ENCODE results near the gene TEX19.

TEX19 gene

DNA sequence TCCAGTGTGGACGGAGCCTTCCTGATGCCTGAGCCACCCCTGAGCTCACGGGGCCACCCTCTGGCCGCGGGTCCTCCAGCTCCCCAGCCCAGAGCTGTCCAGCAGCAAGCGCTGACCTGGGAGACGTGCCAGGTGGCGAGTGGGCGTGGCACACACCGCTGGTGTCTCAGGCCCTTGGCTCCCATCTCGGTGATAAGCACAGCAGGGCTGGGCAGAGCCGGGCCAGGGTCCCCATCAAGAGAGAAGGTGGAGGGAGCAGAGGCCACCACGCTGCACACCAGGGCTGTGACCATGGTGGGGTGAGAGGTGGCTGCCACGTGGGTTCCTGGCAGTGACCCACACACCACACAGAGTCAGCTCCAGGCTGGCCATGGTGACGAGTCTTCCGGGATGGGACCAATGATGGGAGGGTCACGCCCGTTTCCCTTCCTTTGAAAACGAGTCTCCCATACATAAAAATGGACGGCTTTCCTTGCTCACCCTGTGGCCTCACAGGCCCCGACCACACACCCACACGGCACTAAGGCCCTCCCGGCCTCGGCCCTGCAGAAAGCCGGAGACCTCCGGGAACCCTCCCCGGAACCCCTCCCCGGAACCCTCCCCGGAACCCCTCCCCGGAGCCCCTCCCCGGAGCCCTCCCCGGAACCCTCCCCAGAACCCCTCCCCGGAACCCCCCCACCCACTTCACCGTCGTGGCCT is 29.3 kb downstream of the TEX19 start:
- no peak overlapping the region for H3K4me3 ChIP-seq (ENCODE audit: low read depth, low read length)

DNA sequence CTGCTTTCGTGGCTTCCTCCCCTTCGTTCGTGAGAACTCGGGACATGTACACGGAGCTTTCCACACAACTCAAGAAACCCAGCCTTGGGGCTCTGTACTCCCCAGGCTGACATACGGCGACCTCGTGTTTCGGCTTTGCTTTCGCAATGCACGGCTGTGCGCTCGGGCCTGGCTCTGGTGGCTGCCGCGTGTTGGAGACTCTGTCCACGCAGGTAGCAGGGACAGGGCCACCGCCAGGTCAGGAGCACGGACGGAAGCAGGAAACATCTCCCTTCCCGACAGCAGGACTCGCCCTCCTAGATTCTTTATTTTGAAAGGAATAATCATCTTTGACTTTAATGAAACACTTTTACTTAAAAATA is 29.9 kb downstream of the TEX19 start:
- H3K4me3 ChIP-seq (ENCODE audit: low read depth, low read length) = no peak overlapping the region

DNA sequence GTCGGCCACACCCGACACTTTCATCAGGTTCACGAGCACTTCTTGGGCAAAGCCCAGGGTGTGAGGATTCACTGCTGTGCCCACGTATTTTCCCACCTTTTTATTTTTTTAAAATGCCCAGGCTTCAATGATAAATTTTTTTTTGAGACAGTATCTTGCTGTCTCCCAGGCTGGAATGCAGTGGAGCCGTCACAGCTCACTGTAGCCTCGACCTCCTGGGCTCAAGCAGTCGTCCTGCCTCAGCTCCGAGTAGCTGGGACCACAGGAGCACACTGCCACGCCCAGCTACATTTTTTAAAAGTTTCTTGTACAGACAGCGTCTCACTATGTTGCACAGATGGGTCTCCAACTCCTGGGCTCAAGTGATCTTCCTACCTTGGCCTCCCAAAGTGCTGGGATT is 30.3 kb downstream of the TEX19 start:
- H3K4me3 ChIP-seq (ENCODE audit: low read depth, low read length) = no peak overlapping the region

DNA sequence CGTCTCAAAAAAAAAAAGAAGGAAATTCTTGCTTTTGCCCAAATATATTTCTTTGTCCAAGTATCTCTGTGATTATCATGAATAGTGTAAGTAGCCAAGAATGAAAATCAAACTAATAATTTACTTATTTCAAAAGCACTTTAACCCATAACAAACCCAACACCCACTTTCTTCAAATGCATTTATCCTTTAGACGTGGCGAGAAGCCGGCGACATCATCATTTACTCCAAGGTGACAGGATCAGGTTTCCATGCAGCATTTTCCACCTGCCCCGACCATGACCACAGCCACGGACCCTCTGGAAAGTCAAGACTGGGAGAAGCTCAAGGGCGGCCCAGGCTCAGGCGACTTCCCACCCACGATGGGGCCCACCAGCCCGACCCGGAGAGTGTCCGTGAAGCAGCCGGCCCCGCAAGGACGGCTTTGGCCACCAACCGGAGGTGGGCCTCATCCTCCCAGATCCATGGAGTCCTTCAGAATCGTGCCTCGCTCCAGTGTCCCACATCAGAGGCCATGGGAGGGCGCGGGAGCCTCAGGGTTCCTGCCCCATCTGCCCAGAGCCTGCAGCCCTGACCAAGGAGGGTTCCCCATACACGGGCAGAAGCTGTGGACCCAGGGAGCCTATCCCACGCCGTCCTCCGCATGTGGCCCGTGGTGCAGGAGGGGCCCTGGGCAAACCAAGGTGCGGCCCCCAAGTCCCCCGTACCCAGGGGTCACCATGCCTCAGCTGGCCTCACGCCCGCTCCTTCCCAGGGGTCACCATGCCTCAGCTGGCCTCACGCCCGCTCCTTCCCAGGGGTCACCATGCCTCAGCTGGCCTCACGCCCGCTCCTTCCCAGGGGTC is 31.2 kb downstream of the TEX19 start:
- no peak overlapping the region for H3K4me3 ChIP-seq (ENCODE audit: low read depth, low read length)

DNA sequence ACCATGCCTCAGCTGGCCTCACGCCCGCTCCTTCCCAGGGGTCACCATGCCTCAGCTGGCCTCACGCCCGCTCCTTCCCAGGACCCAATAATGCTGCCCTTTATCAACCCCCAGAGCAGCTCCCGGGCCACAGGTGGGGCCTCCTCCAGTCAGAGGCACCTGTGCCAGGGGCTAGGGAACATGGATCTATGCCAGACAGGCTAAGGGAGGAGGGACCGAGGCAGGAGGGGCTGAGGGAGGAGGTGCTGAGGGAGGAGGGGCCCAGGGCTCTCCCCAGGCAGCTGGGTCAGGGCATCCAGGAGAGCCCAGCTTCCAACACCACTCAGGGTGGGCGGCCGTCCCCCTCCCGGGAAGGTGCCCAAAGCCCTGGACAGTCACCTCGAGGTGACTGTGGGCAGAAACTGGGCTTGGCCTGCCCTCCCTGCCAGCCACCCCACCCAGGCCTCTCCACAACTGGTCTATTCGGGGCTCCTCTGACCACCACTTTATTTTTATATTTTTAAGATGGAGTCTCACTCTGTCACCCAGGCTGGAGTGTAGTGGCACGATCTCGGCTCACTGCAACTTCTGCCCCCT is 31.9 kb downstream of the TEX19 start:
- H3K4me3 ChIP-seq (ENCODE audit: low read depth, low read length) = no peak overlapping the region

DNA sequence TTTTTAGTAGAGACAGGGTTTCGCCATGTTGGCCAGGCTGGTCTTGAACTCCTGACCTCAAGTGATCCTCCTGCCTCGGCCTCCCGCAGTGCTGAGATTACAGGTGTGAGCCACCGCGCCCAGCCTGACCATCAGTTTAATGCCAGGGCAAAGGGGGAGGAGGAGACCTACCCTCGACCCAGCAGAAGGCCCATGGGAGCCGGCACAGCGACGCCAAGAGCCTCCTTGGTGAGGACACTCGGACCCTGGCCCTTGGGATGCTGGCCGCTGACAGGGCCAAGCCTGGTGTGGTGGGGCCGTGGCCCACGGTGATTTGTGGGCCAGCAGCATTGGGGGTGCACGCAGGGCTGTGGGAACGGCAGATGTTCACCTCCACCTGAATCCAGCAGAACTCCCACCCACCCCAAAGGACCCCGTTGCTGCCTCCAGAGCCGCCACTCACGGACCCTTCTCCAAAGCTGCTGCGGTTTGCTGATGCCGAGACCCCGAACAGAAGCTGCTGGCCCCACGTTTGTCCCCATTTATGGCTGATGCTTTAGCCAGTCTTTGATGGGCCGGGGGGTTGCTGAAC is 32.5 kb downstream of the TEX19 start:
- H3K4me3 ChIP-seq (ENCODE audit: low read depth, low read length) = no peak overlapping the region

DNA sequence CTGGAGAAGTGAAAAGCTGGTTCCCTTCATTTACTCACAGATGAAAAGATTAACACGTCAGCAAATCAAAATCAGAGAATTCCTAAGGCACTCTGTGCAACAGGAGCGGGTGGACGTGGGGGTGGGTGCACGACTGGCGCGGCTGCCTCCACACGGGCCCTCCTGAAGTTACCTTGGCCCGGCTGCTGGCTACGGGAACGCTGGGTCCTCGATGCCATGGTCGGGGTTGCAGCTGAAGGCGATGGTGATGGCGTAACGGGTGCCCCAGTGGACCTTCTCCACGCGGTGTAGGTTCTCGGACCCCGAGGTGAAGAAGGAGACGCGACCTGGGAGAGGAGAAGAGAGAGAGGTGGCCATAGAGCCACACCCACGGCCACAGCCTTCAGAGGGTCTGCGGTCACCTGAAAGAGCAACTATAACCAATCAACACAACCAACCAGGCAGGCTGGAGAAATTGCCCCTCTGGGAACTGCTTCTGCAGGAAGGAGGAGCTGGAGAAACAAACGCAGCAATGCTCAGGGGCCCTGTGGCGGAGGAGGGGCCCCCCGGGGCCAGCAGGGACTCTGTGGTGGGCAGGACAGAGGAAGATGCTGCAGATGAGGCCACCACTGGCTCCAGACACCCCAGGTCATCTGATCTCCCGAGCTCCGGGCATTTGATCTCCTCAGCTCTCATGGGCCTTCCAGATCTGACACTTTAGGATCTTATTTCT is 33.3 kb downstream of the TEX19 start:
- H3K4me3 ChIP-seq (ENCODE audit: low read depth, low read length) = no peak overlapping the region

DNA sequence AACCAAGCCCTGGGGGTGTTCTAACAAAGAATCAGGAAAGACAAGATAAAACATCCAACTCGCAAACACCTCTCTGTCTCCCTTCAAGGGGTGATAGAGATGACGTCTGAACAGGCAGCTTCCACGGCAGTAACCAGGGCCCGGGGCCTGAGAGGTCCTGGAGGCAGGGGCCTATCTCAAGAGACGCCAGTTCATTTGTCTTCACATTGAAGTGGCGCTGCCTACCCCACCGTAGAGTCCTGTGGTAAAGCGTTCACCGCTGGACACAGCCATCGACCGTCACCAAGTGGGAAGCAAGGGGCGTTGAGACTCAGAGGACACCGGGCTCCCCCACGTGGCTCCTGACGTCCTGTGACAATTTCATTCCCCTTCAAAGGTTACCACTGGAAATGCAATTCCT is 33.9 kb downstream of the TEX19 start:
- H3K4me3 ChIP-seq (ENCODE audit: low read depth, low read length) = no peak overlapping the region

DNA sequence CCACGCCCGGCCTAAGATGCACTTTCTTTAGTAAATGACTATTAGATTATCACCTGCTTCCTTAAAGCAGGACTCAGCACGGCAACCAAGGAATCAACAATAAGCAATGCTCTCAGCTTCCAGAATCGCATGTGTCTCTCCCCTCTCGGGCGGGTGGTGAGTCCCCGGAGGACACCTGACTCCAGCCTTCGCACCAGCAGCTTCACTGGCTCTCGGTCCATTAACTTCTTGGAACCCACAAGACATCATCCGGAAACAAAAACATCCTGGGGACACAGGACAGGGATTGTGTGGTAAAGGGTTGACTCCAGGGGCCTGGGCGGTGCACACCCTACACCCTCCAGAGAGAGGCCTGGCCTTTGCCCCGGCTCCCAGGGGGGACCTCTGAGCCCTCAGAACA is 35.2 kb downstream of the TEX19 start:
- H3K4me3 ChIP-seq (ENCODE audit: low read depth, low read length) = no peak overlapping the region

DNA sequence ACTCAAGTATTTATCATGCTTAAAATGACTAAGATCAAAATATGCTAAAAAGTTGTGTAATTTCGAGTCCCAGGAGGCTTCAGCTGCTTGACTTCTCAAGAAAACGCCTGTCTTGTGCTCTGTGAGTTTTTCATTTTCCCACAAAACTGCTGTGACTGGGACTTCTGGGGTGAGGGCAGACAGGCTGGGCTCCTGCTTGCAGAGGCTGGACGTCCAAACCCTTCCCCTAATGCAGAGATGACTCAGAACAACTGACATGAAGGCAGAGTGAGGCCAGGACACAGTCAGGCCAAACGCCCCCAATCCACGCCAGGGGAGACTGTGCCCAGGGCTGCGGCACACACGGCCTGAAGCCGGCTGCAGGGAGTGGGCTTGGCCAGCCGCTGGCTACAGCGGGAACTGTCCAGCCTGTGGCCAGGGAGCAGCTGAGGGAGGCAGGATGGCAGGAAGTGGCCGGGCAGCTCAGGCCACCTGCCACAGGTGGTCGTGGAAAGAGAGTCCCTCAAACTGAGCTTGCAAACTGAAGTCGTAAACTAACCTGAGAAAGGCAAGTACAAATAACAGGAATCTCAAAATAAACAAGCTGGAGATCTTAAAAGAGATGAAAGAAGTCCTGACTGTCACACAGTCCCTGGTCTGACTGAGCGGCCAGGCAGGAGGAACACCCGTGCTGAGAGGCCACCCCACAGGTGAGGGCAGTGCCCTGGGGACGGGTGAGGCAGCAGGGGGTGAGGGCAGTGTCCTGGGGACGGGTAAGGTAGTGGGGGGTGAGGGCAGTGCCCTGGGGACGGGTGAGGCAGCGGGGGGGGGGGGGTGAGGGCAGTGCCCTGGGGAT is 37.8 kb downstream of the TEX19 start:
- no peak overlapping the region for H3K4me3 ChIP-seq (ENCODE audit: low read depth, low read length)

DNA sequence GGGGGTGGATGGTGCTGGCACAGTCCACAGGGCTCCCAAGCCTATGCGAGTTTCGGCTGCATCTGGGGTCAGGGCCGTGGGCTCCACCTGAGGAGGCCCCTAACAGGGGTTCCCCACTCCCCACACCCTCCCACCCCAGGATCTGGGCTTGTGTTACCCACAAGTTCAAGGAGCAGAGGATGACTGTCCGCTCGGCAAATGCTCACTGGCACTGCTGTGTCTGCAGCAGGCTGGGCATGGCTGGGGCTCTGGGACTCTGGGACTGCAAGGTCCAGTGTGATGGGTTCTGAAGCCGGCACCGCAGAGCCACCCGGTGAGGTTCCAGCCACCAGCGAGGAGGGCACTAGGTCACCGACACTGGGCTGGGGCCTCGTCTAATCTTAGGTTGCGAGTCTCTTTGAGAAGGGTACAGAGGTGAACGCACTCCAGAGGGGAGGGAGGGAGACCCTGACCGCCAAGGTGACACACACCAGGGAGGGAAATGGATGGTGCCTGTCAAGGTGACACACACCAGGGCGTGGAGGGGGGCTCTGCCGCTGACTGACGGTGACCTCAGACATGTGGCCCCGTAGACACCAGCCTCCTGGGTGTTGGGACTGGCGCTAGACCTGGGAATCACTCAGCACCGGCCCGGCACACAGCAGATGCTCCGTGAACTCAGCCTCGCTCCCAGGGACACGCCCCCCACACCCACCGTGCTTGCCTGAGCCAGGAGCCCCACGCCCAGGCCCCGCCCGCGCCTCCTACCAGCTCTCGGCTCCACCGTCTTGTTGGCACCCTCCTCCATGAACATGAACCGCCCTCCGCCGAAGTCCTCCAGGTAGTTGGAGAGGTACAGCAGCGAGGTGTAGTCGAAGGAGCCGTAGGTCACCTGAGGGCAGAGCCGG is 38.6 kb downstream of the TEX19 start:
- H3K4me3 ChIP-seq (ENCODE audit: low read depth, low read length) = no peak overlapping the region

DNA sequence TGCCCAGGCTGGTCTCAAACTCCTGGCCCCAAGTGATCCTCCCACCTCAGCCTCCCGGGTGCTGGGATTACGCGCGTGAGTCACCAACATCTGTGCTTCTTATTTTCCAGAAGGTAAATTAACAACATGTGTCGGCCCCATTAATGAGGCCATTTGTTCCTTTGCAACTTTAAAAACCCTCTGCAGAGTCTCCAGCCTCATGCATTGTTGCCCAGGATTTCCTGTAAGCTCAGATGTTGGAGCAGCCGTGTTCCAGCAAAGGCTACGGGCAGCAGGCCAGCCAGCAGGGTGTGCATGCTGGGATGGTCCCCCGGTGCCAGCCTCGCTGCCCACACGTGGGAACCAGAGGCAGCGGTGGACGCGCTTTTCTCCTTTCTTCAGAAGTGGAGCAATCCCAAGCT is 40.0 kb downstream of the TEX19 start:
- no peak overlapping the region for H3K4me3 ChIP-seq (ENCODE audit: low read depth, low read length)

DNA sequence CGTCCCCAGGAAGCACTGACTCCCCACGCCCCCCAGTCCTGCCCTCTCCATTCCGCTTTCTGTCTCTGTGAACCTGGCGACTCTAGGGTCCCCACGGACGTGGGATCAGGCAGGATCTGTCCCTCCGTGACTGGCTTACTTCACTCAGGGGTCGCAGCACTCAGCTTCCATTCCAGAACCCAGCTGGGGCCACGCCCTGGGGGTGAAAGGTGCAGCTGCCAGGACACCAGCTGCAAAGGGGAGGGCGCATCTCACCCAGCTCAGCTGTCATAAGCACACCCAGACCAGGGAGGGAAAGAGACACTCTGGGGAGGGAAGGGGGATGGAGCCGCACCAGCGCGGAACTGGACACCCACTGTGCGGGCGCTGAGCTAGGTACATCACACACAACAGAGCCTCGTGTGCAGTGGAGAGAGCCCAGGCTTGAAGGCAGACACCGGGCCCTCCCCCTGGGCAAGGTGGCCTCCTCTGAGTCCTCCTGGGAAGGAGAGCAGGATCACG is 40.6 kb downstream of the TEX19 start:
- H3K4me3 ChIP-seq (ENCODE audit: low read depth, low read length) = no peak overlapping the region

DNA sequence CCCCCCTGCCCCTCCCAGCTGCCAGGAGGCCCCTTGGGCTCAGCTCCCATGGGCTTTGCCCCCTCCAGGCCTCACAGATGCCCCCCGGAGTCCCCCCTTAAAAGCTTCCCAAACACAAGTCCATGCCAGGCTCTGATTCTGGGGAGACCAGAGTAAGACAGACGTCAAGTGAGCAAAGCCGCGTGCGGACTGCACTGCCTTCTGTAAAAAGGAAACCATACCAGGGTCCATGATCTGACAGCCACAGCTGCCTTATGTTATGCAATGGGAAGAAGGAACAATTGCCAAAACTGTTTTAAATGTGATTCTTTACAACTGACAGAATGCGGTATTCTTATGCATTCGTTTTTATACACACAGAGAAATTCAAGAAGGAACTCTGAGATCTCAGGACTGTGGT is 41.2 kb downstream of the TEX19 start:
- no peak overlapping the region for H3K4me3 ChIP-seq (ENCODE audit: low read depth, low read length)

DNA sequence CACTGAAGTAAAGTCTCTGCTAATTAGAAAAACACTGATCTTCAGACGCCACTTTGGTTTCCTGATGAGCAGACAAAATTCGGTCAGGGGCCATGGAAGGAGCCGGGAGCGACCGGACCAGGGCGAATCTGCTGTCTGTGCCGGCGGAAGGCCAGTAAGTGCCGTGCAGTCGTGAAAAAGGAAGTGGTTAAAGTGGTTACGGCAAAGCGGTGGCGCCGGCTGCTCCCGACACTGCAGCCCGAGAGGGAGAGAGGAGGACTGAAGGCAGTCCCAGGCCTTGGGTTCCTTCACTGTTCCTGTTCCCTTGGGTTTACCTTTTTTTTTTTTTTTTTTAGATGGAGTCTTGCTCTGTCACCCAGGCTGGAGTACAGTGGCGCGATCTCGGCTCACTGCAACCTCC is 41.8 kb downstream of the TEX19 start:
- H3K4me3 ChIP-seq (ENCODE audit: low read depth, low read length) = no peak overlapping the region

DNA sequence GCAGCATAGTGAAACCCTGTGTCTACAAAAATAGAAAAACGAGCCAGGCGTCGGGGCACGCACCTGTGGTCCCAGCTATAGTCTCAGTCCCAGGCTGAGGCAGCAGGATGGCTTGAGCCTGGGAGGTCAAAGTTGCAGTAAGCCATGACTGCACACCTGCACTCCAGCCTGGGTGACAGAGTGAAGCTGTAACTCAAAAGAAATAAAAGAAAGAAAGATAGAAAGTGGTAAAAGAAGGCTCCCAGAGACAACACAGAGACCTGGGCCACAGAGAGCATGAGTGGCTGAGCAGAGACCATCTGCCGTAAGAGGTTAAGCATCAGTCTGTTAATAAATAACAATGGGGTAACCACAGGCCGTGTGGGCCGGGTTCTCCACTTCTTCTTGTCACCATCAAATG is 43.8 kb downstream of the TEX19 start:
- no peak overlapping the region for H3K4me3 ChIP-seq (ENCODE audit: low read depth, low read length)

DNA sequence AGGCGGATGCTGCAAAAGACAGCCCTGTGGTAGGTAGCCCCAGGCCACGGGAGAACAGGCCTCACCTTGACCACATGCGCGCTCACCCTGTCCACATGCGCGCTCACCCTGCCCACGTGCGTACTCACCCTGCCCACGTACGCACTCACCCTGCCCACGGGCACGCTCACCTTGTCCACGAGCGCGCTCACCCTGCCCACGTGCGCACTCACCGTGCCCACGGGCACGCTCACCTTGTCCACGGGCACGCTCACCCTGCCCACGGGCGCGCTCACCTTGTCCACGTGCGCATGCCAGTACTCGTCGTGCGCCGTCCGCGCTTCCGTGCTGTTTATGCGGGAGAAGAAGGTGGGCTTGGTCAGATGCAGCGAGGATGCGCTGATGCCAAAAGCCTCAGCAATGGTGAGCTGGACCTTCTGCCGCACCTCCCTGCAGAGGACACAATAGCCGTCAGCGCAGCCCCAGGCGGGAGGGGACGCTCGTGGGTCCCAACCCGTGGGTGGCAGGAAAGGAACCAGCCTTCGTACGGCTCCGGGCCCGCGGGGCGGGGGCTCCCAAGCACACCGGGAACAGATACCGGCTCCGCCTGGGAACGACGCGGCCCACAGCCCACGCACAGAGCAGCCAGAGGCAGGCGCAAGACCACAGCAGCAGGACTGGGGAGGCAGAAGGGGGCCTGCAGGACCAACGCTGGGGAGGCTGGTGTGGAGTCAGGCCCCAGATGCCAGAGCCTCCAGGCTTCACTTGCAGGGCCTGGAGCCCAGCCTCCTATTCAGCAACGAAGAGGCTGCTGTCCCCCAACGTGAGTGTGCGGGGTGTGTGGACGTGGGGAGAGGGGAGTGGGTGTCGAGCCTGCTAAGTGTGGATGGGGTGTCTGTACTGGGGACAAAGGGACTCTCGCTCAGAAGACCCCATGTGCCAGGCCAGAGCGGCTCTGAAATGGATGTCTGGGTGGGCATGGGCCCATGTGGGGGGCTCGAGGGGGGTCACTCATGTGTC is 44.9 kb downstream of the TEX19 start:
- H3K4me3 ChIP-seq (ENCODE audit: low read depth, low read length) = no peak overlapping the region

DNA sequence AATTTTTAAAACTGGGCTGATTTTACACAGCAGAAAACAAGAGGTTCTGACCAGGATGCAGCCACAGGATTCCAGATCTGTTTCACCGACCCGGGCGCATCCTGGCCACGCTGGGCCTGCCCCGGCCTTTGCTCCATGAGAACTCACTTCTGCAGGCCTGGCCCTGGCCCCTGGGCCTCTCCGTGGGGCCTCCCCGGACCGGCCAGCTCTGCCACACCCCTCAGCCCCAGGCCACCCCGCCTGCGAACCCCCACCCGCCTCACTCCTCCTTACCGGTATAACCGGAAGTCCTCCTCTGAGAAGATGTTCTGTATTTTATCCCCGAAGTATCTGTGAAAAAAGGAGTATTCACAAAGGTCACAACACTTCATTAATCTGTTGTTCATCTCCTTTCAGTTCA is 46.0 kb downstream of the TEX19 start:
- H3K4me3 ChIP-seq (ENCODE audit: low read depth, low read length) = no peak overlapping the region
